GM19099 (cell line): ENCODE results near the gene CCDC9.

Experiments
- POLR2A ChIP-seq: IDR thresholded peaks from 3 replicates; pipeline ENCODE4 v1.6.1; 2011; ENCODE audit warnings: low read depth; ENCODE audit not compliant: insufficient read length; ENCODE audit errors: extremely low read depth

CCDC9 gene

DNA sequence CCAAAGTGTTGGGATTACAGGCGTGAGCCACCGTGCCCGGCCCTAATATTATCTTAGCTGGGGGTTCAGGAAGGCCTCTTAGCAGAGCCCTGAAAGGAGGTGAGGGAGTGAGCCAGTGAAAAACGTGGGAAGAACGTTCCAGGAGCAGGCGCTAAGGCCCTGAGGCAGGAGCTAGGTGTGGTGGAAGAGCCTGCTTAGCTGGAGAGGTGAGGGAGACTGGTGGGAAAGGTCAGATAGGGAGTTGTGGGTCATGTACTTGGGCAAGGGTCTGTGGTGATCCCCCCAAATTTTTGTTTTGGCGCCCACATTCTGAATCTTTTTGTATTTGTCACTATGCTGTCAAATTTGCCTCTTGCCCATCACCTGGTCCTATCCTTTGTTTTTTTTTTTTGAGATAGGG is 13.3 kb downstream of the CCDC9 start:
- no peak for TF ChIP-seq POLR2A

DNA sequence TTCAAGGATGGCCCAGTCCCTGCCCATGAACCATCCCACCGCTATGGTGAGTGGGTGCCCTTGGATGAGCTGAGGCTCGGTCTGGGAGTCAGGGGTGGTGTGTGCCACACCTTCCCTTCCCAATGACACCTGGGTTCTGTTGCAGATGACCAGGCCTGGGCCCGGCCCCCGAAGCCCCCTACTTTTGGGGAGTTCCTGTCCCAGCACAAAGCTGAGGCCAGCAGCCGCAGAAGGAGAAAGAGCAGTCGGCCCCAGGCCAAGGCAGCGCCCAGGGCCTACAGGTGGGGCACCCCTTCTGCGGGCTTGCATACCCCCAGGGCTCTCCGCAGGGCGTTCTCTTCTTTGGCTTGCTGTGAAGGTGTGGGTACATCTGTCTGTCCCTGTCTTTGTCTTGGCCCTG is 14.1 kb downstream of the CCDC9 start:
- no peak for TF ChIP-seq POLR2A

GRCh38 chr19:47271949-47272348 is 15.6 kb downstream of the CCDC9 start:
- TF ChIP-seq POLR2A: no peak

DNA sequence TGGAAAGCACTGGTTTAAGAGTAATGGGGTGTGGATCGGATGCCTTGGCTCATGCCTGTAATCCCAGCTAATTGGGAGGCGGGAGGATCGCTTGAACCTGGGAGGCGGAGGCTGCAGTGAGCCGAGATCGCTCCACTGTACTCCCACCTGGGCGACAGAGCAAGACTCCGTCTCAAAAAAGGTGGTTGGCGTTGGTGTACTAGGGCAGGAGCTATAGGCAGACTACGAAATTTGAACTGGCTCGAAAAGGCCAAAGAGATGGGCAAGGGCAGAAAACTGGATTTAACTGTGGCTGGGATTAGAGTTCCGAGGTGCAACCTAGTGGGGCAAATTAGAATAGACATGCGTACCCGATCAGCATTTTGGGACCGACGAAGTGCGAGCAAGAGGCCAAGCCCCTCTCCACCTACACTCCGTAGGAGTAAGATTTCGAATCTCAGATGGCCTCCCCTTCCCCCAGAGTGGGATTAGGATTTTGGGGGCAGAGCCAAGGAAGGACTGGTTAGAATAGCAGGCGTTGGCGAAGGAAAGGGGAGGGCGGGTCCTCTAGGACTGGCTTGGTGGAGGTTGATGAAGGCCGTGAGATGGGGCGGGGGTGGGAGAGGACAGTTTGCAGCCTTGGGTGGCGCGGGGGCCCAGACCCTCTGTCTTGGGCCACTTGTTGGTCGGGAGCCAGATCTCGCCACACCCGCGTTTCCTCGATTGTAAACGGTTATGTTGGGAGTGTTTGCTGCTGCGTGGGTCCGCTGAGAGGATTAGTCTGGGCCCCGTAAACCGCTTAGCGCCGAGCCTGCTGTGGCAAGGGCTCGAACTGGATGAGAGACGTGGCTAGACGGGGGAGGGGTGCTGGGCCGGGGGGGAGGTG is 16.4 kb downstream of the CCDC9 start:
- TF ChIP-seq POLR2A: no peak

DNA sequence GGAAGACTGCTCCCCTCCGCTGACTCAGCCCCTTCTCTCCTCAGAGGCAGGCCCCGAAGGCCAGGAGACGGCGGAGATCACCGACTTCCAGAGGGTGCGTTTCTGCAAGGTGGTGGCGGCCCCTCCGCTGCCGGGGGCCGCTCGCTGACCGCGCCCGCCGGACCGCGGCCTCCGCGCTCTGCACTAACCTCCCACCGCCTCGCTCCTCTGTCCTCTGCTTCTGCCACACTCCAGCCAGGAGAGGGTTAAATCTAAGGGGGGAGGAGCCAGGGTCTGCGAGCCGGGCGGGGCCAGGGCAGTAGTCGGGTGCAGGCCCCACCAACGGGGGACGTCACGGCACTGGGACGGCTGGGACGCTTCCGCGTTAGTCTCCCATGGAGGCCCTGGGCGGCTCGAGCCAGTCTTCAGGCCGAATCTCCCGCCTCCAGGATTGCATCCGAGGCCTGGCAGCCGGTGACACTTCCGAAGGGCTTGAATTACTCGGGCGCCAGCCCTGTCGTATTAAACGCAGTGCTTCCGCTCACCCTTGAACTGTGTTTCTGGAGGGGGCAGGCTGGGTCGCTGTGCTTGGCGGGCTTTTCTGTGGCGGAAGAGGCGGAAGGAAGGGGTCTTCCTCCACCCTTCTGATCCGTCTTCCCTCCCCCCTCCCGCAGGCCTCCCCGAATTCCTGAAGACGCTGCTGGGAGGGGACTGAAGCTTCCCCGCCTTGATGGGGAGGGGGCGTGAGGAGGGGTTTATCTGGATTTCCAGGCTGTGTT is 17.2 kb downstream of the CCDC9 start:
- TF ChIP-seq POLR2A: peak; percentile 78

DNA sequence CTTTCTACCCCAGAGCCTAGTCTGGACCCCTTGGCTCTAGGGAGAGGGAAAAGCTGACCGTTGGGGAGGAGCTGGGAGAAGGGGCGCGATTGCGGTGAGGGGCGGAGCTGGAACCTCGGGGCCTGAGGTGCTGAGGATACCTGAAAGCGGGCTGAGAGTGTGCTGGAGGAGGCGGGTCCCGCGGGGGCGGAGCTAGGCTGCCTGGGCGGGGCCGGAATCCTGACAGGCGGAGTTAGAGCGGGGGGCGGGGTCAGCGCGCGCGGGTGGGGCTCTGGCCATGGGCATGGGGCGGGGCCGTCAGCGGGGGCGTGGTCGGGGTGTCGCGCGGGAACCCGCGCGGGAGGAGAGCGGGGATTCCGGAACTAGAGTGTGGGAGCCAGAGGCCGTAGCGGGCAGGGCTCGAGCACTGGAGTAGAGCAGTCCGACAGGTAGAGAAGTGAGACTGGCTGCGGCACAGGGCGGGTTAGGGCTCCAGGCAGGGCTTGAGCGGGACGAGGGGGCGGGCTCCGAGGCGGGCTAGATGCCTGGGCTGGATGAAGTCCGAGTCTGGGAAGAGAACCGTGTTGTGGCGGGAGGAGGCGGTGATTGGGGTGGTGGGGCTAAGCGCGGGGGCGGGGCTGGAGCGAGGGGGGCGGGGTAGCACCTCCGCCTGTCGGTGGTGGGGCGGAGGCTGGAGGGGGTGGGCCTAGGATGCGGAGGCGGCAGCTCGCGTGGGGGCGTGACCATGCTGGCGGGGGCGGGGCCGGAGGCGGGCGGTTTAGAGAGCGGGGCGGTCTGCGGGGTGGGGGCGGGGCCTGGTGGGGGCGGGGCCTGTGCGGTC is 18.0 kb downstream of the CCDC9 start, which contains the start of gene INAFM1:
TSS of gene INAFM1 (plus strand) at position 815 of the 820 bp plus-strand sequence. CDS start 35 bp downstream, outside the sequence.
- TF ChIP-seq POLR2A: peak; percentile 63

- no peak for TF ChIP-seq POLR2A
These were observed 18.8 kb downstream of the CCDC9 start for GRCh38 chr19:47274891-47275761.

DNA sequence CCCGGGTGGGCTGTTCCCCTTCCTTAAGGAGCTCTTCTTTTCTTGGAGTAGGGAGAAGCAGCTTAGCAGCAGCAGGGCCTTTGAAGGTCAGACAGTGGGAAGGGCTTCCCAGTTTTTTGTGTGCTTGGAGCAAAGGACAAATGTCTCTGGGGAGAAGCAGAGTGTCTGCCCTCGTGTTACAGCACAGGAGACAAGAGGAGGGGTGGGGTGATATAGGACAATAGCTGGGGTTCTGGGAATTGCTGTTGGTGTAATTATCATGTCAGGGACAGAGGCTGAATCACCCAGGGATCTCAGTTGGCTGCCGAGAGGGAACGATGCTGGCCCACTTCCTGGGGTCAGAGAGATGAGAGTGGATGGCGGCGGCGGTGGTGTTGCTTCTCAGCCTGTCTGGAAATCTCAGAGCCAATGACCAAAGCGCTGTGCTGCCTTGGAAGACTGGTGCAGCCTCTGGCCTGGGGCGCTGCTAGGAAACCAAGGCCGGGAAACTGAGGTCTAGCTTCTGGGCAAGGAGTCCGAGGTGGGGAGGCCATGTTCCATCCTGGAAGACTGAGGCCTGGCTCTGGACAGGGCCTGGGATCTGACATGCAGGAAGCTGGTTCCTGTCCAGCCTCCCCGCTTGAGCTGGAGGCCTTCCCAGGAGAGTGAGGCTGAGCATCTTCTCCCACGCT is 19.6 kb downstream of the CCDC9 start:
- TF ChIP-seq POLR2A: no peak

DNA sequence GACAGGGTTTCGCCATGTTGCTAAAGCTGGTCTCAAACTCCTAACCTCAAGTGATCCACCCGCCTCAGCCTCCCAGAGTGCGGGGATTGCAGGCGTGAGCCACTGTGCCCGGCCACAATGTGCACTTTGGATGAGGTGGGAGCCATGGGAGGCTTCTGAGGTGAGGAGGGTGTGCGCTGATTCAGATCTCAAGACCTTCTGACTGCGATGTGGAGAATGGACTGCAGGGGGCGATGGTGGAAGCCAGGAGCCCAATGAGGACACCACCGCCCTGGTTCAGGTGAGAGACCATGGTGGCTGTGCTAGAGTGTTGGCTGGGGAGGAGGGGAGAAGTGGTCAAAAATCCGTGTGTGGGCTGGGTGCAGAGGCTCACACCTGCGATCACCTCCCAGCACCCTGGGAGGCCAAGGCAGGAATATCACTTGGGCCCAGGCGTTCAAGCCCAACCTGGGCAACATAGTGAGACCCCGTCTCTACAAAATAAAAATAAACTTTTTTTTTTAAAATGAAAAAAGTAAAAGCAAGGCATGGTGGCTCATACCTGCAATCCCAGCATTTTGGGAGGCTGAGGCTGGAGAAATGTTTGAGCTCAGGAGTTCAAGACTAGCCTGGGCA is 24.0 kb downstream of the CCDC9 start:
- TF ChIP-seq POLR2A: no peak

DNA sequence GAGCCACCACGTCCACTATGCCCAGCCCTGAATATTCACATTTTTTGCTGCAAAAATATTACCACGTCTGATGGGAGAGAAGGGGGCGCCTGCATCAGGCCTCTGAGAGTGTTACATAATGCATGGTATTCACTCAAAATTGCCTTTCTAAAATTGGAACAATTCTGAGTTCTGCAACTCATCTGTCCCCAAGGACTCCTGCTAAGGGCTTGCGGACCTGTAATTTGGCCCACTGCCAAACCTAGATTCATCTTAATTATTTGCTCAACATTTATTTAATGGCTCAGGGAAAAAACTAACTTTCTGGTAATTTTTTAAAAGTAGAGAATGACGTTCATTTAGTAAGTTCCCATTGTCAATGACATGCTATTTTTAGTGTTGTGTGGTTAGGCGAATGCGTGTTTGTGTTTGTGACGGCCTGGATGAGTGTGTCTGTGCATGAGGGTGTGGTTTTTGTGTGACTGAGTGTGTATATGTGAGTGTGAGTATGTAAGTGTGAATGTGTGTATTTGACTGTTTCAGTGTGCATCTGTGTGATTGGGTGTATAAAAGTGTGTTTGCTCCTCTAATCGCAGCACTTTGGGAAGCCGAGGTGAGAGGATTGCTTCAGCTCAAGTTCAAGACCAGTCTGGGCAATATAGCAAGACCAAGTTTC is 27.2 kb downstream of the CCDC9 start:
- no peak for TF ChIP-seq POLR2A

DNA sequence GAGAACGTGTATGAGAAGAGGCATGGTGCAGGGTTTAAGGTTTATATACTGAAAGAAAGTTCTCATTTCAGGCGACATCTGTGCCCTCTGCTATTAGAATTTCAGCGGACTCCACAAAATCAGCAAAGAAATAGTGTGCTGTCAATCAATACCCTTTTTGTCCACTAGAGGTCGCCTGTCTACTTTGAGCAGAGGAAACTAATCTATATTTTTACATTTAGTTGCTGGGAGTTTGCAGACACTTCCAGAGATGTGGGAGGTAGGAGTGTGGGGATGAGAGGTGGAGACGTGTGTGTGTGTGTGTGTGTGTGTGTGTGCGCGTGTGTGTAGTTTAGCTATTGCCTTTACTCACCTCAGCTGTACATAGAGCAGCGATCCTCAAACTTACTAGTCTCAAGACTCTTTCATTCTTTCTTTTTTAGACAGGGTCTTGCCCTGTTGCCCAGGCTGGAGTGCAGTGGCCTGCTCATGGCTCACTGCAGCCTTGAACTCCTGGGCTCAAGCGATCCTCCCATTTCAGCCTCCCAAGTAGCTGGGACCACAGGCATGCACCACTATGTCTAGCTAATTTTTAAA is 28.1 kb downstream of the CCDC9 start:
- no peak for TF ChIP-seq POLR2A

GRCh38 chr19:47296036-47296435 is 39.7 kb downstream of the CCDC9 start:
- TF ChIP-seq POLR2A: no peak
